ENCODE measurements around the gene NR4A1.

Gene NR4A1

DNA sequence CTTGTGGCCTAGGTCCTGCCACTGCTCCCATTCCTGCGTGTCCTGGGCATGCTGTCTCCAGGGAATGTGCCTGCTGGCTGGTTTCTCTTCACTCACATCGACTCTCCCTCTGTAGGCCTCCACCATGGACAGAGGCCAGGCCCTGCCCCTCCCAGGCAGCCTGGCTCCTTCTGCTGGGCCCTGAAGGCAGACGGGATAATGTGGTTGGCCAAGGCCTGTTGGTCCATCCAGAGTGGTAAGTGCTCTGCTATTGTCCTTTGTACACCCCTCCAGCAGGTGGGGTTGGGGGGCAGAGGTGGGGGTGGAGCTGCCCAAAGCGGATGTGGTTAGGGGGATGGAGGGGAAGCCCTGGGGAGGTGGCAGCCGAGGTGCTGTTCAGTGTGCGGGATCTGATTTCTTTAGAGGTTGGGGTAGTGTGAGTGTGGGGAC lies 9.5 kb upstream of the NR4A1 start:
- peak; percentile 66 for DNase-seq (ENCODE audit: low spot score)

GRCh38 chr12:52042706-52043385 lies 8.4 kb upstream of the NR4A1 start:
- no peak for DNase-seq (ENCODE audit: low spot score)

DNA sequence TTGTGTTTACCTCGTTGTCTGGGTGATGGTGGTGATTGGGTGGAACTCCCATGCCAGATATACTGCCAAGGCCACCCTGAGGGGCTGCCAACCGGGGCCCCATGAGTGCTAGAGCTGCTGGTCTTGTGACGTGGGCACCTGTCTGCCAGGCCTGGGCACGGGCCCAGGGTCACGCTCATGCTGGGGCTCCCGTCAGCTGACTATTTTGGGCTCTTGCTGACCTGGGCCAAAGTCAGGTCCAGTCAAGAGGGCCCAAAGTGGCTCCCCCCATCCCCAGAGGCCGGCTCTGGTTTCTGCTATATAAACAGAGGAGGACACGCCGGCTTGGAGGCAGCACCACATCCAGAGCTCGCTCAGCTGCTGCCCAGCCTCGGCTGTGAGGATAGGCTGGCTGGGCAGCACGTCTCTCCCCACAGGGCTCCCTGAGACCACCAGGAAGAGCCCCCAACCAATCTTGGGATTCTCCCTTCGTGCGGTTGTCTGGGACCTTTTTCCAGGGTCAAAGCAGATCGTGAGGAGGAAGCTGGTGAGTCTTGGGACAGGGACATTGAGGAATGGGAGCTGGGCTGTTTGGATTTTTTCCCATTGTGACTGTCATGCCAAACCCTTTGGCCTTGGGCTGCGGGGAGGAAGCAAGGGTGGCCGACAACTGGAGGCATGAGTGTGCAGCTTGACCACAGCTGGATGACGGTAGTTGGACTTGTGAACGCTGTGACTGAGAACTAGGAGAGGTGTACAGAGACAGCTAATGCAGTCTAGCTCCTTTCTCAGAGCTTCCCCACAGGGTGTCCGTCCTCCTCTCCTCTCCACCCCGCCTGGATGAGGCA lies 7.6 kb upstream of the NR4A1 start:
- DNase-seq (ENCODE audit: low spot score) = no peak

DNA sequence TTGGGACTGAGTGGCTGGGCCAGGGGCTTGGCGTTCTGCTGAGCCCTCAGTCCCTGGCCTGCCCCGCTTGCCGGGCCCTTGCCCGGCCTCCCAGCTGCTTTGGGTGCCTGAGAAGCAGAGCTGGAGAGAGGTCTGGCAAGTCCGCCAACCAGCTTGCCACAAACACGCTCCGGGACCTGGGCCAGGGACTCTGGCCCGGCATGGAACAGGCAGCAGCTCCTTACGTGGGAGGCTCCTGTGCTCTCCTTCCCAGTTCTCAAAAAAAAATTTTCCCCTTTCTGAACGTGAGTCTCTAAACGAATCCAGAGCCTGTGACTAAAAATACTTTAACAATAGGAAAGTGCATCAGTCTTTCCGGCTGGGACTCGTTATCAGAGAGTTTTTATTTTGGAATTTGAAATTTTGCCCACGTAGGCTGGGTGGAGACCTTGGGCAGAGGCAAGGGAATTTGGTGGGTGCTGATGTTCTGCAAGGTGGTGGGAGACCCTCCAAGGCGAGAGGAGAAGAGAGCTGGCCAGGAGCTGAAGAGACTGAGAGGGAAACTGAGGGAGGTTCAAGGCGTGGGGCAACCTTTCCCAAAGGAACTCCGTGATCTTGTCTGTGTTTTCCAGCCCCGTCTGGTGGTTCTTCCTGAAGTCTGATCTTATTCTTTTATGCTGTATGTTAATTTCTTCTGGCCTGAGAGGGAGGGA lies 6.8 kb upstream of the NR4A1 start:
- DNase-seq (ENCODE audit: low spot score) = no peak

DNA sequence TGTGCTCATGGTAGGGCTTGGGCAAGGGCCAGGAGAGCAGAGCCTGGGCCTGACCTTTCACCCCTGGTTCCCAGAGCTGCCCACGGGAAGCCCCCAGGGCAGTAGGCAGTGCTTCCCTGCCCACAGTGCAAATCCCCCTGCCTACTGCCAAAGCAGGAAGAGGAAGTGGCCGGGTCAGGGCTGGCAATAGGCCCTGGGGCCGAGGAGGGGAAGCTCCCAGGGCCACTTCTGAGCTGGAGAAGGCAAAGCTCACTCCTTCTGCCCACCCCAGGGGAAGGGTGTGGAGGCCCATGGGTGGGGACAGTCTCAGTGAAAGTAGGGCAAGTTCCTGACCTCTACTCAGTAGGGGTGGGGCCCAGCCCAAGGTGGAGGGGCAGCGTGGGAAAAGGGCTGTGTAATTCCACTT lies 5.4 kb upstream of the NR4A1 start:
- DNase-seq (ENCODE audit: low spot score) = no peak

DNA sequence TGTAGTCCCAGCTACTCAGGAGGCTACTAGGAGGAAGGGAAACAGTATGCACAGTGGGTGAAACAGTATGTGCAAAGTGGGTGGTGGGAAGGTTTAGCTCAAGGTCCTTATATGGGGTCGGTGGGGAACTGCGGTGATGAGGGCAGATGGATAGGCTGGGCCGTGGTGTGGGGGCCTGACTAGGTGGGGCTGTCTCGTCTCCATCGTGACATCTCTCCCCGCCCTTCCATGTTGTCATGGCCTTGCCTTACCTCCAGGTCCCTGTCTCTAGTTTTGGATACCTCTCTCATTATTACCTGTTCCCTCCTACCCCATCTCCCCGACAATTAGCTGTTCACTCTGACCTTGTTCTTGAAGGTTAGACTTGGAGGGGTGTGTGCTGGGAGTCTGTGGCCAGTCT lies 4.4 kb upstream of the NR4A1 start:
- DNase-seq (ENCODE audit: low spot score) = no peak

GRCh38 chr12:52049286-52049685 lies 2.0 kb upstream of the NR4A1 start:
- DNase-seq (ENCODE audit: low spot score) = no peak

GRCh38 chr12:52049688-52050087 lies 1.6 kb upstream of the NR4A1 start:
- no peak for DNase-seq (ENCODE audit: low spot score)

GRCh38 chr12:52050116-52050757 lies 1.0 kb upstream of the NR4A1 start:
- DNase-seq (ENCODE audit: low spot score) = peak; percentile 54

- DNase-seq (ENCODE audit: low spot score) = no peak
Observed at GRCh38 chr12:52052468-52053186, 1.4 kb downstream of the NR4A1 start.

DNA sequence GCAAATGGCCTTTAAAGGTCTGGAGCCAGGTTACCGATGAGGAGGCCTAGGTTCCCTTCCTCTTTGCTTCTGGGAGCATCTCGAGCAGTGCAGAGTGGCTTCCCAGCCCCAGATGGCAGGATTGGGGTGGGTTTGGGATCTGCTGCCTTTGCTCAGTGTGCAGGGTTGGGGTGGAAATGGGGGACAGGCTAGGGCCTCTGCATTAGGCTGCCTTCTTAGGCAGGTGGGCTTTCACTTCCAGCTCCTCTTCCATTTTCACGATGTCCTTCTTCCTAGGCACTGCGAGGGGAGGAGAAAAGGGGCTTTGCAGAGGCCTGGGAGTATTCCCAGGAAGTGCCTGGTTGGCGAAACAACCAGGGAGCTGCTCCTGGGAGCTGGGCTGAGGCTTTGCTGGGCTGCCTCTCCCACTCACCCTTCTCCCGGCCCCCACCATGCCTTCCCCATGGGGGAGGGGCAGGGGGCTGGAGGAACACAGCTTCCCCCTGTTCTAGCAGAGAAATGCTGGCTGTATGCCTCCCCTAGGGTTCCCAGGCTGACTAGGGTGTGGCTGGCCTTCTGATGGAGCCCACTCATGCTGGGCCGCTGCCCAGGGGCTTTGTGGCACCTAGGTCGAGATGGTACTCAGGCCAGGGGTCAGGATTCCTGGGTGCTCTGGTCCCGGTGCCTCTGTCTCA lies 2.4 kb downstream of the NR4A1 start:
- no peak for DNase-seq (ENCODE audit: low spot score)

DNA sequence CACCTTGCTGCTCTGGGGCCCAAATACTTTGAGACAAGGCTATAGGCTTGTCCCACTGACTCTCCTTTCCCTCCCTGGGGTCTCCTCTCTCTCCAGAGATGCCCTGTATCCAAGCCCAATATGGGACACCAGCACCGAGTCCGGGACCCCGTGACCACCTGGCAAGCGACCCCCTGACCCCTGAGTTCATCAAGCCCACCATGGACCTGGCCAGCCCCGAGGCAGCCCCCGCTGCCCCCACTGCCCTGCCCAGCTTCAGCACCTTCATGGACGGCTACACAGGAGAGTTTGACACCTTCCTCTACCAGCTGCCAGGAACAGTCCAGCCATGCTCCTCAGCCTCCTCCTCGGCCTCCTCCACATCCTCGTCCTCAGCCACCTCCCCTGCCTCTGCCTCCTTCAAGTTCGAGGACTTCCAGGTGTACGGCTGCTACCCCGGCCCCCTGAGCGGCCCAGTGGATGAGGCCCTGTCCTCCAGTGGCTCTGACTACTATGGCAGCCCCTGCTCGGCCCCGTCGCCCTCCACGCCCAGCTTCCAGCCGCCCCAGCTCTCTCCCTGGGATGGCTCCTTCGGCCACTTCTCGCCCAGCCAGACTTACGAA lies 3.1 kb downstream of the NR4A1 start:
- no peak for DNase-seq (ENCODE audit: low spot score)

GRCh38 chr12:52054833-52055730 lies 3.8 kb downstream of the NR4A1 start:
- DNase-seq (ENCODE audit: low spot score) = no peak

DNA sequence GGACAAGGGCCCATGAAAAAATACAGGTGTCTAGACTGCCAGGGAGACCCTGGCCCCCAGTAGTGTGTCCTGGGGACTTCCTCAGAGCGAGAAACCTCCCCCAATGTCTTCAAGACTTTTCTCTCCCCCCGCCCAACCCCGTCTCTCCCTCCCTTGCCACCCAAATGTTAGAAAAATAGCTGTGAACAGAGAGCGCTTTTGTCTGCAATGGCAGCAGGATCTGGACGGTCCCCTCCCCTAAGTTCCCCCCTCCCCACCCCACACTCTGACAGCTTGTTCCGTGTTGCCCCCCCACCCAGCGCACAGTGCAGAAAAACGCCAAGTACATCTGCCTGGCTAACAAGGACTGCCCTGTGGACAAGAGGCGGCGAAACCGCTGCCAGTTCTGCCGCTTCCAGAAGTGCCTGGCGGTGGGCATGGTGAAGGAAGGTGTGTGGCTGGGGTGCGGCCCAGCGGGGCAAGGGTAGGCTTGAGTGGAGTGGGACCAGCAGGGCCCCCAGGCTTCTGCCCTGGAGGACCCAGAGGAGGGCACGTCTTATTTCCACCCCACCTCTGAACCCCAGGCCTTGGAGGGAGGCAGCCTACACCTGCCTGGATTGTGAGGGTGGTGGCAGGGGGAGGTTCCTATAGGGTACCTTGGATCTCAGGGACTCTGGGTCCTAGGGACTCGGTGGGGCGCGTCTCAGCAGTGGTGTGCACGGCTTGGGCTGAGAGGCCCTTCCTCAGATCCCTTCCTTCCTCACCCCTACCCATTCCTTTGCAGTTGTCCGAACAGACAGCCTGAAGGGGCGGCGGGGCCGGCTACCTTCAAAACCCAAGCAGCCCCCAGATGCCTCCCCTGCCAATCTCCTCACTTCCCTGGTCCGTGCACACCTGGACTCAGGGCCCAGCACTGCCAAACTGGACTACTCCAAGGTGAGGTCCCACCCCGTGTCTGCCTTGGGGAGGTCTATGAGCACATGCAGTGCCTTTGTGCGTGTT lies 4.8 kb downstream of the NR4A1 start:
- DNase-seq (ENCODE audit: low spot score) = no peak

DNA sequence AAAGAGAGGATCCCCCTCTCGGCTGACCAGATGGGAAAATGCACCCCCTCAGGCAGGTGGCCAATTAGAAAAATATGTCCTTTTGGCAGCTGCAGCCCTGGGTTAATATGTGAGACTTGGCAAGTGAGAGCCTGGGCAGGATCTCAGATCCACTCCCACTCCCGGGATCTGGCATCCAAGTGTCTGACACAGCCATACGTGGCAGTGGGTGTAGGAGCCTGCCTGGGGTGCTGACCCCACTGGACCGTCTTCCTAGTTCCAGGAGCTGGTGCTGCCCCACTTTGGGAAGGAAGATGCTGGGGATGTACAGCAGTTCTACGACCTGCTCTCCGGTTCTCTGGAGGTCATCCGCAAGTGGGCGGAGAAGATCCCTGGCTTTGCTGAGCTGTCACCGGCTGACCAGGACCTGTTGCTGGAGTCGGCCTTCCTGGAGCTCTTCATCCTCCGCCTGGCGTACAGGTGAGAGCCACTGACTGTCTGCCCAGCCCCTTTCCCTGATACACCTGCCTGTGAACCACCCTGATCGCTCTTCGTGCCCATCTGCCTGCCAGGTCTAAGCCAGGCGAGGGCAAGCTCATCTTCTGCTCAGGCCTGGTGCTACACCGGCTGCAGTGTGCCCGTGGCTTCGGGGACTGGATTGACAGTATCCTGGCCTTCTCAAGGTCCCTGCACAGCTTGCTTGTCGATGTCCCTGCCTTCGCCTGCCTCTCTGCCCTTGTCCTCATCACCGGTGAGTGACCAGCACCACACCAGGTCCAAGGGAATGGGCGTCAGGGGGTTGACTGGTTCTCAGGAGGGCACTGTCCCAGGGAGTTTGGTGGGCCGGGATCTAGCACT lies 5.8 kb downstream of the NR4A1 start:
- no peak for DNase-seq (ENCODE audit: low spot score)

DNA sequence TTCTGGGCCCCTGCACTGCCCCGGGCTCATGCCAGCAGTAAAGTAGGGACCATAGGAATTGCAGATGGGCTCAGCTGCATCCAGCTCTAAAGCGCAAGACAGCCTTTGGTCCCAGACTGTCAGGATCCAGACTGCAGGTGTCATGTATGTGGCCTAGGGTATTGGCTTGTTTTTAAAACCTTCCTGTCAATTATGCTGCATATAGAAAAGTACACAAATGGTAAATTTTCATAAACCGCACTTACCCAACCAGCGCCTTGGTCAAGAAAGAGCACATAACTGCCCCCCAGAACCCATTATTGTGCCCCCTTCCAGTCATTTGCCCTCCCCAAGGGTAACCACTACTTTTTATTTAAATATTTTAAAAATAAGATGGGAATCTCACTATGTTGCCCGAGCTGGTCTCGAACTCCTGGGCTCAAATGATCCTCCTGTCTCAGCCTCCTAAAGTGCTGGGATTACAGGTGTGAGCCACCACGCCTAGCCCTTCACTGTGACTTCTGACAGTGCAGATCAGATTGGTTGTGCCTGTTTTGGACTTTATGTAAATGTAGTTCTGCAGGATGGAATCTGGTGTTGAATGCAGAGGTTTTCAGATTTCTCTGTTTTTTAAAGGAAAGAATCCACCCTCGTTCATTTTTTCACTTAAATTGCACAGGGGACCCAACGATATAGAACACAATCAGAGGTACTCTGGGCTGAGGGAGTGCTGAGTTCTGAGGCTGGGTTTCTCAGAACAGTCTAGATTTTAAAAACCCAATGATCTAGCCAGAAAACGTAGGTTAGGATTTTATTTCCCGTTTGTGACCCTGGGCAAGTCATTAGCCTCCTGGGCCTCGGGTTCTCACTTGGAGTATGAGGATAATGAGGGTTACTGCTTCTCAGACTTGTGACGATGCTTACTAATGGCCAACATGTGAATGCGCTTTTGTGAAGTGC lies 6.7 kb downstream of the NR4A1 start:
- DNase-seq (ENCODE audit: low spot score) = no peak
